Tibial nerve (tissue), 4 donors: ENCODE data around the gene PRKAG2. TPM values are rescaled to one million over a fixed set of nuclear protein-coding genes. Genes with fewer than 3 reads are reported as not detected.

Experiments used
- DNase-seq, 2 donors: peaks; one replicate each; pipeline ENCODE4 v3.0.0-alpha.2; 2019; ENCODE audit warnings: low spot score in 2 of 2
- H3K27ac ChIP-seq, 4 donors: fragments of 200-600 bp; sonication (generic) in 3 of 4; one replicate each; pipeline ENCODE4 v1.5.1; 2017 to 2019; ENCODE audit warnings: mild to moderate bottlenecking in 1 of 4
- H3K27me3 ChIP-seq, 2 donors: fragments of 200-600 bp; sonication (generic) in 1 of 2; one replicate each; pipeline versions ENCODE4 v1.5.1 to v1.6.0; 2017 to 2019
- H3K36me3 ChIP-seq, 3 donors: fragments of 200-600 bp; sonication (generic); one replicate each; pipeline ENCODE4 v1.5.1; 2018 to 2019
- H3K4me1 ChIP-seq, 4 donors: fragments of 200-600 bp; sonication (generic) in 3 of 4; one replicate each; pipeline ENCODE4 v1.5.1; 2017 to 2019
- H3K4me3 ChIP-seq, 4 donors: fragments of 200-600 bp; sonication (generic) in 3 of 4; one replicate each; pipeline ENCODE4 v1.5.1; 2017 to 2019; ENCODE audit warnings: mild to moderate bottlenecking in 1 of 4, moderate library complexity in 1 of 4
- H3K9me3 ChIP-seq, 4 donors: fragments of 200-600 bp; sonication (generic) in 3 of 4; one replicate each; pipeline ENCODE4 v1.5.1; 2017 to 2019
- CTCF ChIP-seq, 5 experiments: fragments of 200-600 bp in 3 of 5; fragments of 450-650 bp in 2 of 5; sonication (generic) in 3 of 5; IDR thresholded peaks; one replicate each; pipeline ENCODE4 v1.5.1; 2016 to 2019; ENCODE audit warnings: antibody characterized with exemption in 5 of 5, mild to moderate bottlenecking in 3 of 5, moderate library complexity in 2 of 5
- EP300 ChIP-seq, 2 donors: sonication (generic); formaldehyde crosslinking; IDR thresholded peaks; one replicate each; pipeline ENCODE4 v1.6.1; 2017; ENCODE audit warnings: antibody characterized with exemption in 2 of 2, mild to moderate bottlenecking in 1 of 2
- POLR2A ChIP-seq, 2 donors: fragments of 450-650 bp; IDR thresholded peaks; one replicate each; pipeline ENCODE4 v1.6.1; 2017; ENCODE audit warnings: antibody characterized with exemption in 2 of 2, mild to moderate bottlenecking in 2 of 2, moderate library complexity in 2 of 2
- WGBS, 2 donors: methylation state at CpG; one replicate each; pipeline ENCODE4 v1.1.5; 2018; 5-methylcytosine and 5-hydroxymethylcytosine counted together
- total RNA-seq, 4 donors: library from RNA; depleted of rRNA; stranded (reverse); fragments of >200 nt; gene quantifications; one replicate each; pipeline ENCODE4 v1.1.0, GENCODE V29; 2016

PRKAG2 gene
- total RNA-seq, 4 donors from 2014 or later, result 24.5 to 82.6 (median 38.3) TPM

- peak overlapping the region in 1 of 4 donors; percentile 3 for H3K27ac ChIP-seq
- H3K4me1 ChIP-seq, result peaks cover 0 to 40% (median 10%) of the 10 kb centered on the region in 4 donors
- no peaks in the 10 kb centered on the region for H3K27me3 ChIP-seq
- H3K36me3 ChIP-seq, result no peaks in the 10 kb centered on the region
- WGBS, 2 donors, result 75 to 77% methylated on average over 20 of the region's 20 CpGs
- H3K4me3 ChIP-seq, result no peak overlapping the region
- DNase-seq, result no peak
- no peaks in the 10 kb centered on the region for H3K9me3 ChIP-seq
- TF ChIP-seq POLR2A (IDR thresholded peaks at IDR 0.05) (no peak), CTCF (IDR thresholded peaks at IDR 0.05) (no peak), EP300 (IDR thresholded peaks at IDR 0.05) (no peak)
Observed at GRCh38 chr7:151821806-151822540, 54.9 kb downstream of the PRKAG2 start.

- no peak overlapping the region for H3K4me3 ChIP-seq
- no peaks in the 10 kb centered on the region for H3K36me3 ChIP-seq
- H3K27ac ChIP-seq, result no peak overlapping the region
- peaks cover 0 to 40% (median 10%) of the 10 kb centered on the region in 4 donors for H3K4me1 ChIP-seq
- WGBS, 2 donors, result 77 to 86% methylated on average over 4 of the region's 4 CpGs
- H3K27me3 ChIP-seq, result no peaks in the 10 kb centered on the region
- no peak for DNase-seq
- TF ChIP-seq EP300 (IDR thresholded peaks at IDR 0.05) (no peak), CTCF (IDR thresholded peaks at IDR 0.05) (no peak), POLR2A (IDR thresholded peaks at IDR 0.05) (no peak)
- no peaks in the 10 kb centered on the region for H3K9me3 ChIP-seq
Observed at GRCh38 chr7:151821226-151821625, 55.7 kb downstream of the PRKAG2 start.

GRCh38 chr7:151820491-151821105 lies 56.3 kb downstream of the PRKAG2 start:
- Histone ChIP-seq H3K4me1 (peaks cover 0 to 35% (median 9%) of the 10 kb centered on the region in 4 donors), H3K36me3 (no peaks in the 10 kb centered on the region), H3K4me3 (no peak overlapping the region), H3K9me3 (no peaks in the 10 kb centered on the region), H3K27ac (no peak overlapping the region), H3K27me3 (no peaks in the 10 kb centered on the region)
- TF ChIP-seq EP300 (IDR thresholded peaks at IDR 0.05) (no peak), CTCF (IDR thresholded peaks at IDR 0.05) (no peak), POLR2A (IDR thresholded peaks at IDR 0.05) (no peak)
- WGBS, 2 donors, result 88 to 97% methylated on average over 14 to 19 of the region's 19 CpGs
- no peak for DNase-seq

- Histone ChIP-seq H3K9me3 (no peaks in the 10 kb centered on the region), H3K4me1 (peaks cover 0 to 27% (median 5%) of the 10 kb centered on the region in 4 donors), H3K27me3 (no peaks in the 10 kb centered on the region), H3K36me3 (no peaks in the 10 kb centered on the region), H3K27ac (no peak overlapping the region), H3K4me3 (no peak overlapping the region)
- TF ChIP-seq POLR2A (IDR thresholded peaks at IDR 0.05) (no peak), CTCF (IDR thresholded peaks at IDR 0.05) (no peak), EP300 (IDR thresholded peaks at IDR 0.05) (no peak)
- 82 to 86% methylated on average over 8 of the region's 8 CpGs for WGBS, 2 donors
- DNase-seq, result no peak
Observed at GRCh38 chr7:151819866-151820265, 57.0 kb downstream of the PRKAG2 start.
